Keratinocyte (primary cell): ENCODE results near the gene CARD9.

ENCODE experiments used
- CTCF ChIP-seq, 3 experiments: IDR thresholded peaks in 1 of 3; conservative IDR thresholded peaks in 1 of 3; optimal IDR thresholded peaks in 1 of 3; 2 replicates in 2 of 3; 3 replicates in 1 of 3; pipeline versions ENCODE3 to v1.5.1; 2011; ENCODE audit warnings: low read length in 3 of 3, mild to moderate bottlenecking in 3 of 3, moderate library complexity in 2 of 3, control low read depth in 1 of 3, inconsistent platforms in 1 of 3; ENCODE audit not compliant: insufficient read depth in 2 of 3; ENCODE audit errors: extremely low read depth in 1 of 3
- EZH2 ChIP-seq: IDR thresholded peaks from one replicate; pipeline ENCODE4 v1.6.1; 2012; ENCODE audit warnings: inconsistent platforms, mild to moderate bottlenecking, low read length, moderate library complexity

DNA sequence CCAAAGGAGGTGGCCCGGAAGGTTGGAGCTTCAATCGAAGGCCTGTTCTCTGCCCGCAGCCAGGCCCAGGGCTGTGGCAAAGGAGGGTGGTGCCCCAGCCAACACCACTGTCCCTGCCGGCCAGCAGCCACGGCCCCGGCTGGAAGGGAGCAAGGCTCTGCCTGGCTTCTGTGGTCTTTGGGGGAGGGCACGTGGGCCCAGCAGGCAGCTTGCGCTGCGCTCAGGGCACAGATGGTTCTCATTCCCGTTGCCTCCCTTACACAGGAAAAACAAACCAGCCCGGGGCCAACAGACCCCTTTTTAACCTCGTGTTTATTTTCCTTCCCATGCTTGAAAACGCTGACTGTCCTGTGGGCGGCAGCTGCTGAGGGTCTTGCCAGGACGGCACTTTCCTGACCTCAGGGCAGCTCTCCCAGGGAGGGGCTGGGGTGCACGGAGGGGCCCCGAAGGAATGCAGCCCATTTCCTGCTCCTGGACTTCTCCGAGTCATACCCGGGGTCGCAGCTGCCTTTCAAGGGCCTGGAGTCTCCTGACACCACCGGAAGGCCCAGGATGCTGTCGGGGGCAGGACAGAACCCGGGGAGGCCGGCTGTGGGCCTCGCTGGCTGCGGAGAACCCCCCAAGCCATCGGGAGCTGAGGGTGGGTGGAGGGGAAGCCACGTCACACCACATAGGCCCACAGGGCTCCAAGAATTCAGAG, 47.3 kb downstream of the CARD9 start:
- TF ChIP-seq CTCF (optimal IDR thresholded peaks at IDR 0.05 in 1 of 3, IDR thresholded peaks at IDR 0.05 in 1 of 3, conservative IDR thresholded peaks at IDR 0.05 in 1 of 3; ENCODE audit: extremely low read depth in 1 of 3, insufficient read depth in 2 of 3, low read length in 3 of 3), result no peak
- TF ChIP-seq EZH2, result no peak
